ENCODE data around the gene FCHO2. TPM values are rescaled to one million over a fixed set of nuclear protein-coding genes. Genes with fewer than 3 reads are reported as not detected.

Gene FCHO2
- total and polyA plus RNA-seq, 2 of the 8 experiments (the other 6 are each of a cell fraction or from before 2014, with no cell fraction given): 4.3 to 15.7 TPM

GRCh38 chr5:73093943-73094342 lies 138.1 kb downstream of the FCHO2 start:
- H4K91ac ChIP-seq (replicated peaks; ENCODE audit: insufficient read length, low read length): no peak overlapping the region
- no peak overlapping the region for H3K27ac ChIP-seq (ENCODE audit: low read depth, low read length)
- H3K4me3 ChIP-seq (ENCODE audit: extremely low read depth in 1 of 4, insufficient read depth in 2 of 4, low read depth in 3 of 4, low read length in 4 of 4): no peak overlapping the region
- ChIA-PET CTCF (ENCODE audit: partially characterized antibody) (interaction anchor here (0.7 to 2.7 kb wide), 3 partner anchors 10 to 202 kb away, joined by 3 to 18 read pairs (median 4); no protein-coding TSS in a partner anchor), POLR2A (ENCODE audit: partially characterized antibody) (no interaction called here)
- H3K27me3 ChIP-seq (replicated peaks in 1 of 4; ENCODE audit: control insufficient read depth in 3 of 4, extremely low read depth in 1 of 4, insufficient read depth in 3 of 4, low read length in 3 of 4): no peaks in the 10 kb centered on the region
- H3K79me1 ChIP-seq (ENCODE audit: low read depth, low read length): no peaks in the 10 kb centered on the region
- no peak overlapping the region for H2BK120ac ChIP-seq (replicated peaks; ENCODE audit: low read depth, low read length)
- H4K8ac ChIP-seq (ENCODE audit: extremely low read depth, insufficient read depth, low read length): no peak overlapping the region
- H3K56ac ChIP-seq (replicated peaks; ENCODE audit: insufficient read length, low read depth, low read length): no peak overlapping the region
- H2BK5ac ChIP-seq (ENCODE audit: low read depth, low read length): no peak overlapping the region
- DNase-seq (ENCODE audit: low read depth in 1 of 2, low spot score in 2 of 2) (no peak), FAIRE-seq (no peak)
- no peak overlapping the region for H3K4me2 ChIP-seq (ENCODE audit: insufficient read depth in 1 of 2, low read depth in 2 of 2, low read length in 2 of 2)
- WGBS, 2 experiments (ENCODE audit: extremely low coverage in 1 of 2, insufficient coverage in 1 of 2, insufficient read length in 1 of 2, insufficient replicate concordance in 2 of 2, low coverage in 1 of 2, low lambda C conversion rate in 2 of 2, missing lambda C conversion rate in 1 of 2): 84% methylated on average over 7 of the region's 7 CpGs; no CpG with 5 or more reads in 1 of the 2 experiments
- no peaks in the 10 kb centered on the region for H3K79me2 ChIP-seq (ENCODE audit: control insufficient read depth in 1 of 2, insufficient read depth in 2 of 2, low read length in 2 of 2)
- TF ChIP-seq EGR1 (IDR thresholded peaks at IDR 0.05; ENCODE audit: borderline replicate concordance, low read depth, low read length) (no peak), CBX8 (IDR thresholded peaks at IDR 0.05; ENCODE audit: borderline replicate concordance, low read depth, low read length) (no peak), SUZ12 (IDR thresholded peaks at IDR 0.05; ENCODE audit: low read length) (no peak), BACH1 (IDR thresholded peaks at IDR 0.05; ENCODE audit: low read length) (no peak), PHF8 (conservative IDR thresholded peaks at IDR 0.05; ENCODE audit: low read depth, low read length) (no peak), YY1 (IDR thresholded peaks at IDR 0.05; ENCODE audit: low read depth, low read length) (no peak), RNF2 (IDR thresholded peaks at IDR 0.05; ENCODE audit: borderline replicate concordance, low read depth, low read length, missing control alignments, poor library complexity, severe bottlenecking) (no peak), SP4 (IDR thresholded peaks at IDR 0.05; ENCODE audit: low read length) (no peak), NRF1 (IDR thresholded peaks at IDR 0.05; ENCODE audit: low read depth, low read length) (no peak), SRF (IDR thresholded peaks at IDR 0.05; ENCODE audit: low read depth, low read length) (no peak), TCF12 (IDR thresholded peaks at IDR 0.05; ENCODE audit: low read depth, low read length) (no peak), CREB1 (IDR thresholded peaks at IDR 0.05) (no peak), SIN3A (conservative IDR thresholded peaks at IDR 0.05 in 1 of 2, IDR thresholded peaks at IDR 0.05 in 1 of 2; ENCODE audit: low read depth in 1 of 2, low read length in 2 of 2) (no peak), POLR2A (IDR thresholded peaks at IDR 0.05; ENCODE audit: control extremely low read depth in 1 of 2, low read depth in 2 of 2, low read length in 2 of 2) (no peak), ASH2L (IDR thresholded peaks at IDR 0.05; ENCODE audit: low read length) (no peak)
- no peak overlapping the region for H2BK15ac ChIP-seq (ENCODE audit: low read length)
- H3K4me1 ChIP-seq (replicated peaks in 1 of 4; ENCODE audit: control insufficient read depth in 3 of 4, insufficient read depth in 4 of 4, low read length in 3 of 4): no peaks in the 10 kb centered on the region
- no peaks in the 10 kb centered on the region for H3K23me2 ChIP-seq (ENCODE audit: low read depth, low read length)
- no peak overlapping the region for H2AK5ac ChIP-seq (ENCODE audit: low read depth, low read length)
- H3K4ac ChIP-seq (replicated peaks; ENCODE audit: insufficient read length, low read depth, low read length): no peak overlapping the region
- H3K14ac ChIP-seq (ENCODE audit: insufficient read length): no peak overlapping the region
- H4K5ac ChIP-seq (ENCODE audit: insufficient read length, low read depth, low read length): no peak overlapping the region
- H3K23ac ChIP-seq (ENCODE audit: insufficient read length): no peak overlapping the region
- H3K36me3 ChIP-seq (ENCODE audit: control insufficient read depth in 2 of 4, insufficient read depth in 4 of 4, low read length in 3 of 4): no peaks in the 10 kb centered on the region
- no peak overlapping the region for H2BK12ac ChIP-seq (ENCODE audit: low read depth, low read length)
- no peak overlapping the region for H3K9ac ChIP-seq (replicated peaks in 1 of 4; ENCODE audit: extremely low read depth in 1 of 4, low read depth in 3 of 4, low read length in 3 of 4)
- no peak overlapping the region for H3K18ac ChIP-seq (ENCODE audit: extremely low read depth, low read length)
- no peaks in the 10 kb centered on the region for H4K20me1 ChIP-seq (replicated peaks in 1 of 2; ENCODE audit: control insufficient read depth in 1 of 2, insufficient read depth in 2 of 2, low read length in 2 of 2)
- peaks cover 4 to 7% of the 10 kb centered on the region in 2 experiments; a peak in 1 of 4 replicates for H3K9me3 ChIP-seq (ENCODE audit: insufficient read depth in 2 of 2, low read depth in 1 of 2, low read length in 1 of 2)
- no peak overlapping the region for H2AFZ ChIP-seq (ENCODE audit: low read length)
- H2BK20ac ChIP-seq (ENCODE audit: low read length): no peak overlapping the region
